Immature natural killer cell (primary cell): ENCODE results near the gene PPFIBP2. TPM values are rescaled to one million over a fixed set of nuclear protein-coding genes. Genes with fewer than 3 reads are reported as not detected.

Source experiments
- DNase-seq, 3 donors: peaks; one replicate each; pipeline ENCODE4 v3.0.0; 2022; ENCODE audit warnings: mixed read lengths in 1 of 3
- H3K27ac Mint-ChIP-seq, 6 donors: one replicate each; pipeline ENCODE4 v1.8.0; 2020; ENCODE audit warnings: mixed read lengths in 6 of 6, mild to moderate bottlenecking in 5 of 6, inconsistent platforms in 4 of 6, moderate library complexity in 3 of 6
- H3K27me3 Mint-ChIP-seq, 3 donors: one replicate each; pipeline ENCODE4 v1.8.0; 2020 to 2021; ENCODE audit warnings: low read depth in 3 of 3, mild to moderate bottlenecking in 3 of 3, mixed read lengths in 3 of 3, moderate library complexity in 3 of 3, inconsistent platforms in 1 of 3
- H3K36me3 Mint-ChIP-seq, 3 donors: one replicate each; pipeline ENCODE4 v1.8.0; 2020; ENCODE audit warnings: mixed read lengths in 3 of 3, inconsistent platforms in 2 of 3, mild to moderate bottlenecking in 2 of 3
- H3K4me1 Mint-ChIP-seq, 2 donors: one replicate each; pipeline ENCODE4 v1.8.0; 2020; ENCODE audit warnings: inconsistent platforms in 2 of 2, mild to moderate bottlenecking in 2 of 2, mixed read lengths in 2 of 2, moderate library complexity in 1 of 2
- H3K4me3 Mint-ChIP-seq, 5 donors: one replicate each; pipeline ENCODE4 v1.8.0; 2020; ENCODE audit warnings: mild to moderate bottlenecking in 5 of 5, mixed read lengths in 5 of 5, inconsistent platforms in 3 of 5, moderate library complexity in 3 of 5
- H3K9me3 Mint-ChIP-seq, 6 donors: one replicate each; pipeline ENCODE4 v1.8.0; 2020; ENCODE audit warnings: mild to moderate bottlenecking in 6 of 6, mixed read lengths in 6 of 6, inconsistent platforms in 4 of 6, moderate library complexity in 3 of 6
- polyA plus RNA-seq, 3 donors: library from polyadenylated mRNA; unstranded; fragments of 300-500 nt; fragmentation: Illumina TruSeq; gene quantifications; one replicate each; pipeline ENCODE4 v1.2.3, GENCODE V29; 2021

PPFIBP2 gene
- polyA plus RNA-seq, 3 donors from 2014 or later: 0.52 to 5.3 (median 1.9) TPM

GRCh38 chr11:7523416-7524210 lies 9.8 kb downstream of the PPFIBP2 start:
- DNase-seq: no peak
- H3K36me3 Mint-ChIP-seq: peaks cover 0 to 11% (median 0%) of the 10 kb centered on the region in 3 donors
- H3K4me3 Mint-ChIP-seq: peak overlapping the region in 1 of 5 donors; percentile 6
- H3K27ac Mint-ChIP-seq: peak overlapping the region in 1 of 6 donors; percentile 26
- H3K9me3 Mint-ChIP-seq: no peaks in the 10 kb centered on the region
- peaks cover 0 to 2% (median 0%) of the 10 kb centered on the region in 3 donors for H3K27me3 Mint-ChIP-seq
- peaks cover 30 to 46% of the 10 kb centered on the region in 2 donors for H3K4me1 Mint-ChIP-seq

- Mint-ChIP-seq H3K27ac (no peak overlapping the region), H3K9me3 (no peaks in the 10 kb centered on the region), H3K27me3 (peaks cover 0 to 2% (median 0%) of the 10 kb centered on the region in 3 donors), H3K4me1 (peaks cover 32 to 51% of the 10 kb centered on the region in 2 donors), H3K4me3 (no peak overlapping the region), H3K36me3 (peaks cover 0 to 8% (median 0%) of the 10 kb centered on the region in 3 donors)
- no peak for DNase-seq
Observed at GRCh38 chr11:7524462-7525235, 10.8 kb downstream of the PPFIBP2 start.

- DNase-seq: no peak
- Mint-ChIP-seq H3K27me3 (peaks cover 0 to 2% (median 0%) of the 10 kb centered on the region in 3 donors), H3K9me3 (no peaks in the 10 kb centered on the region), H3K27ac (peak overlapping the region in 1 of 6 donors; percentile 38), H3K4me3 (peak overlapping the region in 1 of 5 donors; percentile 33), H3K36me3 (peaks cover 0 to 8% (median 0%) of the 10 kb centered on the region in 3 donors), H3K4me1 (peaks cover 32 to 51% of the 10 kb centered on the region in 2 donors)
Observed at GRCh38 chr11:7525424-7525823, 11.6 kb downstream of the PPFIBP2 start.

DNA sequence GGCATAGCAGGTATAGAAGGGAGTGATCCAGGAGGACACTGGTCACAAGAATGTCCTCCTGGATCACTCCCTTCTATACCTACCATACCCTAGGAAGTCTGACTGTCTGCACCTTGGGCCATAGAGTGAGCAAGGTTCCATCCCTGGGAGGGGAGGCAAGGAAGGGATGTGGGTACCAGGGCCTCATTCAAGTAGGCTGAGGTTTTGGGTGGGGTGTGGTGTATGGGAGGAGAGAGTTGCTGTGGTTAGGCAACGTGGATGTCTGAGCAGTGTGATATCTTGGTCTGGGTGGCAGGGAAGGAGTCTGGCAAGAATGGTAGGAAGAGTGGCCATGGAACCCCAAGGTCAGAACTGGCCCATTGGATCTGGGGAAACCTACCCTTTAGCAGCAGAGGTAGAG lies 13.2 kb downstream of the PPFIBP2 start:
- Mint-ChIP-seq H3K27ac (peak overlapping the region in 5 of 6 donors; percentile 4 to 65 (median 10)), H3K27me3 (peaks cover 0 to 4% (median 0%) of the 10 kb centered on the region in 3 donors), H3K9me3 (no peaks in the 10 kb centered on the region), H3K4me3 (peak overlapping the region; percentile 57 to 73 (median 62)), H3K4me1 (peaks cover 32 to 51% of the 10 kb centered on the region in 2 donors), H3K36me3 (peaks cover 0 to 13% (median 5%) of the 10 kb centered on the region in 3 donors)
- peak; percentile 24 to 46 (median 40) for DNase-seq

- peaks cover 32 to 54% of the 10 kb centered on the region in 2 donors for H3K4me1 Mint-ChIP-seq
- H3K27ac Mint-ChIP-seq: peak overlapping the region in 2 of 6 donors; percentile 5 to 71
- H3K36me3 Mint-ChIP-seq: peaks cover 0 to 13% (median 7%) of the 10 kb centered on the region in 3 donors
- H3K9me3 Mint-ChIP-seq: no peaks in the 10 kb centered on the region
- H3K27me3 Mint-ChIP-seq: peaks cover 0 to 4% (median 0%) of the 10 kb centered on the region in 3 donors
- H3K4me3 Mint-ChIP-seq: peak overlapping the region in 3 of 5 donors; percentile 4 to 14 (median 9)
- no peak for DNase-seq
Observed at GRCh38 chr11:7528514-7529049, 14.8 kb downstream of the PPFIBP2 start.

DNA sequence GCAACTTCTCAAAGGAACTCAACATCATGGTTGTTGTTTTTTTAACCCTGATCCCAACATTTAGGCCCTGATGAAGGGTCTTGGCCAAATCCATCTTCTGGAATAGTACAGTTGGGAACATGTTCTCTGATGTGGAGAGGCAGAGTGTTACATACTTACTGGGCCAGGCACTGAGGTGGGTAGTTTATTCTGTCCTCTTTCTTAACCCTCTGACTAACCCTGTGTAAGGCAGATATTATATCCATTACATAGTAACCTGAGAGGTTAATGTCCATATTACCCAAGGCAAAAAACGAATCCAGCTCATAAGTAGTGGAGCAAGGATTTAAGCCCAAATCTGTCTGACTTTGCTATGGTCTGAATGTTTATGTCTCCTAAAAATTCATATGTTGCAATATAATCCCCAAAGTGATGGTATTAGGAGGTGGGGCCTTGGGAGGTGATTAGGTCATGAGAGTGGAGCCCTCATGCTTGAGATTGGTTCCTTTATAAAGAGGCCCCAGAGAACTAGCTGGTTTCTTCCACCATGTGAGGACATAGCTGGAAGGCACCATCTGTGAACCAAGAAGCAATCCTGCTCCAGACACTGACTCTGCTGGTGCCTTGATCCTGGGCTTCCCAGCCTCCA lies 16.3 kb downstream of the PPFIBP2 start:
- Mint-ChIP-seq H3K36me3 (peaks cover 0 to 13% (median 7%) of the 10 kb centered on the region in 3 donors), H3K27ac (no peak overlapping the region), H3K9me3 (no peaks in the 10 kb centered on the region), H3K4me1 (peaks cover 29 to 47% of the 10 kb centered on the region in 2 donors), H3K27me3 (peaks cover 0 to 8% (median 0%) of the 10 kb centered on the region in 3 donors), H3K4me3 (no peak overlapping the region)
- DNase-seq: no peak

- Mint-ChIP-seq H3K36me3 (peaks cover 0 to 10% (median 7%) of the 10 kb centered on the region in 3 donors), H3K4me3 (no peak overlapping the region), H3K27me3 (peaks cover 0 to 6% (median 0%) of the 10 kb centered on the region in 3 donors), H3K4me1 (peaks cover 26 to 40% of the 10 kb centered on the region in 2 donors), H3K27ac (no peak overlapping the region), H3K9me3 (no peaks in the 10 kb centered on the region)
- no peak for DNase-seq
Observed at GRCh38 chr11:7531011-7531410, 17.2 kb downstream of the PPFIBP2 start.

GRCh38 chr11:7532405-7533145 lies 18.8 kb downstream of the PPFIBP2 start:
- DNase-seq: no peak
- Mint-ChIP-seq H3K4me1 (peaks cover 27 to 40% of the 10 kb centered on the region in 2 donors), H3K36me3 (peaks cover 0 to 9% (median 7%) of the 10 kb centered on the region in 3 donors), H3K4me3 (no peak overlapping the region), H3K27me3 (peaks cover 0 to 6% (median 0%) of the 10 kb centered on the region in 3 donors), H3K9me3 (peaks cover 0 to 1% (median 0%) of the 10 kb centered on the region in 6 donors), H3K27ac (no peak overlapping the region)

DNA sequence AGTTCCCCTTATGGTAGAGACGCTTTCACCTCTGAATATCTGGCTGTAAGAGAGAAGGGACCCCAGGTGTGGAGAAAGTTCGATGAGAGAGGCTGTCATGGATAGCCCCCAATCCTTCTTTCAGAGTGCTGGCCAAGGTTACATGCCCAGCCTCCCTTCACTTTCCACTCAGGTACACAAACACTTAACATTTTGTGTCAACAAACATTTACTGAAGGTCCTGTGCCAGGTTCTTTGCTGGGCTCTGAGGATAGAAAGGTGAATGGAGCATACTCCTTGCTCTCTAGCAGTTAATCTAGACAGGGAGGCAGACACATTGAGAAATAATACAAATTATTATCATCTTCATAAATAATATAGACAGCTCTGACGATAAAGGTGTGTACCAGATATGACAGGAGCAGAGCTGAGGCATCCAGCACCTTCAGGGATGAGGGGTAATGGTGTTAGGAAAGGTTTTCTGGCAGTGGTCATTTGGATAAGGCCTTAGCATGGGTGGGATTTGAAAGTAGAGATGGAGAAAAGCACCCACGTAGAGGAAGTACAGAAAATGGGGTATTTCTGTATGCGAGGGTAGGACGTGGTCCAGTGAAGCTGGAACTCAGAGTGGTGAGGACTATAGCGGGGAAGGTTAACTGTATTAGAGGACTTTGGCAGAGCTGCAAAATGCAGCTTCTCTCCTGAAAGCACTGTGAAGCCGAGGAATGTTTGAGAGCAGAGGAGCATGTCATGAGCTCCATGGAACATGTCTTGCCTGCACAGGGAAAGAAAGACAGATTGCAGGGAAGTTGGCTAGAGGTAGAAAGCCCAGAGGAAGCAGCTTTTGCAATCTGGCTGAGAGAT lies 19.6 kb downstream of the PPFIBP2 start:
- peaks cover 0 to 6% (median 0%) of the 10 kb centered on the region in 3 donors for H3K27me3 Mint-ChIP-seq
- no peak for DNase-seq
- peak overlapping the region in 2 of 6 donors; percentile 18 to 26 for H3K27ac Mint-ChIP-seq
- no peak overlapping the region for H3K4me3 Mint-ChIP-seq
- peaks cover 27 to 40% of the 10 kb centered on the region in 2 donors for H3K4me1 Mint-ChIP-seq
- H3K9me3 Mint-ChIP-seq: peaks cover 0 to 1% (median 0%) of the 10 kb centered on the region in 6 donors
- H3K36me3 Mint-ChIP-seq: peaks cover 0 to 7% (median 7%) of the 10 kb centered on the region in 3 donors

GRCh38 chr11:7534042-7534378 lies 20.2 kb downstream of the PPFIBP2 start:
- Mint-ChIP-seq H3K36me3 (peaks cover 0 to 7% (median 5%) of the 10 kb centered on the region in 3 donors), H3K9me3 (peaks cover 0 to 1% (median 0%) of the 10 kb centered on the region in 6 donors), H3K4me3 (no peak overlapping the region), H3K4me1 (peaks cover 31 to 40% of the 10 kb centered on the region in 2 donors), H3K27ac (peak overlapping the region in 2 of 6 donors; percentile 18 to 26), H3K27me3 (peaks cover 0 to 6% (median 0%) of the 10 kb centered on the region in 3 donors)
- no peak for DNase-seq

GRCh38 chr11:7536100-7536499 lies 22.3 kb downstream of the PPFIBP2 start:
- no peak for DNase-seq
- Mint-ChIP-seq H3K36me3 (peaks cover 0 to 7% (median 5%) of the 10 kb centered on the region in 3 donors), H3K4me3 (no peak overlapping the region), H3K9me3 (peaks cover 0 to 1% (median 0%) of the 10 kb centered on the region in 6 donors), H3K27me3 (peaks cover 0 to 4% (median 0%) of the 10 kb centered on the region in 3 donors), H3K27ac (peak overlapping the region in 1 of 6 donors; percentile 42), H3K4me1 (peaks cover 31 to 47% of the 10 kb centered on the region in 2 donors)

DNA sequence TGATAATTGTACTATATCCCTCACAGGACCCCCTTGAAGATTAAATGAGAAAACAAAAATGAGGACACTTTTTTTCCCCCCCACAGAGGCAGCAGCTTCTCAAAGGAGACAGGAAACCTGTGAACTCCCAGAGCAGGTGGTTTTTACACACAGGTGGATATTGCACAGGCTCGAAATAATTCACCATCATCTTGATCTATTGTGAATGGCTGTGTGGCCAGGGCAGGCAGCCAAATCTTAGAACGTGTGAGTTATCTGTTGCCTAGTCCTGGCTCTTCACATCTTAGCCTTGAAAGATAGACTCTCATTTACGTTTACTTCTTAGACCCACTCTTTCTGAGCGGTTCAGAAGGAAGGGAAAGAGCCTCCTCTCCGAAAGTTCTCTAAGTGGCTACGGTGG lies 23.5 kb downstream of the PPFIBP2 start:
- H3K9me3 Mint-ChIP-seq: peaks cover 0 to 1% (median 0%) of the 10 kb centered on the region in 6 donors

More for the DNA sequence above, 23.5 kb downstream of the PPFIBP2 start:
- Mint-ChIP-seq H3K27ac (peak overlapping the region in 2 of 6 donors; percentile 53 to 84), H3K36me3 (no peaks in the 10 kb centered on the region), H3K4me1 (peaks cover 31 to 47% of the 10 kb centered on the region in 2 donors), H3K27me3 (peaks cover 0 to 4% (median 0%) of the 10 kb centered on the region in 3 donors), H3K4me3 (peak overlapping the region in 4 of 5 donors; percentile 67 to 82 (median 79))
- no peak for DNase-seq
